NCI-H128 (cell line): ENCODE data around the gene ZNF135.

Source experiments
- DNase-seq: peaks from one replicate; lab custom pipeline; 2025; ENCODE audit not compliant: unreplicated experiment; lab: John Stamatoyannopoulos, UW

Gene ZNF135

DNA sequence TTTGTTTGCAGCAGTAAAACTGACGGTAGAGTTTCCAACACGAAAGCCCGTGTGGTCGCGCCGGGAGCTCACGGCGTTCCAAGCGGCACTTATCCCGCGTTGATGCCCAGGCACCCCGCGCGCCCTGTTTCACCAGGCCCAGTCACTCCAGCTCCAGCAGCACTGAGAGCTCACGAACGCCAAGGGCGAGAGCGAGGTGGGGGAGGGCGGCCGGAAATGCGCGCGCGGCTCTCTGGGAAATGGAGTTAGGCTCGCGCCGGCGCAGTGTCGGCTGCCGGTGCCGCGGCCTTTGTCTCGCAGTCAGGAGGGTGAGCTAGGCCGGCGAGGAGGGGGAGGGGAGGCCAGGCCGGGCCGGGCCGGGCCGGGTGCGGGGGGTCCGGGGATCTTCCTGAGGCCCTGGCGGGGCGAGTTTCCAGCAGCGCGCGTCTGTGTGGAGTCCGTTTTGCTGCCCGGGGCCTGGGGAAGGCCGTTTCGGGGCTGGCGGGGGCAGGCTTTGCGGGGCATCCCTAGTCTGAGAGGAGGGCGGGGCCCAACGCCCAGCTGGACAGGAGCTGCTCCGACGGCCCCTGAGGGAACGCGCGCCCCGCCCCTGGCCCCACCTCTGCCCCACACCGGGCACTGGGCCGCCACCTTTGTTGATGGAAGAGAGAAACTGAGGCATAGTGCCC is at the start of gene ZNF135:
TSS of gene ZNF135 (plus strand) at position 280 of the 668 bp plus-strand sequence. CDS start 721 bp downstream, outside the sequence.
- peak; percentile 69 for DNase-seq

DNA sequence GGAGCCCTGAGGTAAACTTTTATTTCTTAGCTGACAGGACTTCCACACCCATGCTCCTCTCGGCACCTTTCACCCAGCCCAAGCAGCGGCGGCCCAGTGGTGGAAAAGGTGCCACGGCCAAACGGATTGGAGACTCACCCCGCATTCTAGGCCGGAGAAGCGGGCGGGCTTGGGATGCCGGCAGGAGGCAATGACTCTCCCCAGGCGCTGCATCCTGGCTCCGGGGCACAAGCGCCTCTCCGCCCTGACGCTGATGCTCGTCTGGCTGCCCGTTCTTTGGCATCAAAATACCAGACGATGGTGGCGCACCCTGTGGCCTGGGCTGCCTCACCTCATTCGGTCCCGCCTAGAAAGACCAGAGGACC is 49.8 kb upstream of the ZNF135 start:
- no peak for DNase-seq

DNA sequence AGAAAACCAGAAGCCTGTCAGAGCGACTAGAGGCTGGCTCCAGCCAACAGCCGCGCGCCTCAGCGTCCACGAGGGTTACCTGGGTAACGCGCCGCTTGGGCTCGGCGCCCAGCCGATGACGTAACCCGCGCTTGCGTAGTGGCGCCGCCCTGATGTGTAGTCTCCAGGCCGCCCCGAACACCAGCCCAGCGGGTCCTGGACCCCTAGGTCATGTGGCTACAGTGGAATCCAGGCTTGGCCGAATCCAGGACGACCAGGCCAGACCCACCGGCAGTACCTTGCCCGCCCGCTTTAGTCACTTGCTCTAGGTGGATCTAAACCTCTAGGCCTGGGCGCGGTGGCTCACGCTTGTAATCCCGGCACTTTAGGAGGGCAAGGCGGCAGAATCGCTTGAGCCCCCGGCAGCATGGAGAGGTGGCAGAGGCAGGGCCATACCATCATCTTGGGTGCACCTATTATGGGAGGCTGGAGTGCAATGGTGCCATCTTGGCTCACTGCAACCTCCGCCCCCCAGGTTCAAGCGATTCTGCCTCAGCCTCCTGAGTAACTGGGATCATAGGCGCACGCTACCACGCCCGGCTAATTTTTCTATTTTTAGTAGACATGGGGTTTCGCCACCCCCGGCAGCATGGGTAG is 49.3 kb upstream of the ZNF135 start:
- peak; percentile 73 for DNase-seq

DNA sequence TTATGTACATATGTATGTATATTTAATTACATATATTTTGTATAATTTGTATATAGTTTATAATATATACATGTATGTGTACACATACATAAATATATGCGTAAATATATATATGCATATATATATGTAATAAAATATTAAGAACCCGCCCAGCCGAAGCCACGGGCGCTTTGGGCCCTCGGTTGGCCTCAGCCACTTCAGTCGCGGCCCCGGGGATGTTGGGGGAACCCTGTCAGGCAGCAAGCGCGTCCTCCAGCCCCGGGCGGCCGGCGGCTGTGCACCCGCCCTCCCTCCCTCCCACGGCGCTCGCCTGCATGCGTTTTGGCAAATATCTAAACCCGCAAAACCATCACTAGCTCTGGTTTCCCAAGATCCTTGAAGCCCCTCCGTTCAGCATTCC is 48.6 kb upstream of the ZNF135 start:
- DNase-seq = no peak

DNA sequence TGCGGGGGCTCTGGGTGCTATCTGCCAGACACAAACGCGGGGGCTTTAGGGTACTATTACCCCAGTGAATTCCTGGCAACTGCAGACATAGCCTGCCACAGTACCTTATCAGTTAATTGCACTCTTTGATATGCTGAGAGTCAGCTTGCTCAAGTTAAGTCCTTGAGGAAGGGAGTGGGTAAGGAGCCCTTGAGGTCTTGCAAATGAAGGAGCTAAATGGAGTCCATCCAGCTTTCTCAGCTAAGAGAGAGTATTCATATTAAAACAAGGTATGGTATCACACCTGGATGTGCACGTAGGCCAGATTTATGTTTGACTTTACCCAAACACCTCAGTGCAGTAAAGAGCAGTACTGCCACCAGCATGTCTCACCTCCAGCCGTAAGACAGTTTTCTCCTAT is 44.9 kb upstream of the ZNF135 start:
- DNase-seq = no peak

DNA sequence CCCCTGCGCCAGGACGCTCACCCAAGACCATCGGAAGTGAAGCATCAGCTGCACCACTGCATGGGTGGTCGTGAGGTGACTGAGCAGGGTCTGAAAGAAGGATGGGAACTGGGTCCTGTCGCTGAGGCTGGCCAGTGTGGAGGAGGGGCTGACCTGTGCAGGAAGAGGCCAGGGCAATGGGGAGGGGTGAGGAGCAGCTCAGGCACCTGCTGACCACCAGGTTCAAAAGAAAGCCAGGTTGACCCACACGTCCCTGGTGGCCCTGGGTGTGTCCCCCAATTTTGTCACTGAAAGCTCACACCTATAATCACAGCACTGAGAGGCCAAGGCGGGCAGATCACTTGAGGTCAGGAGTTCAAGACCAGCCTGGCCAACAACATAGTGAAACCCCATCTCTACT is 39.0 kb upstream of the ZNF135 start:
- no peak for DNase-seq

DNA sequence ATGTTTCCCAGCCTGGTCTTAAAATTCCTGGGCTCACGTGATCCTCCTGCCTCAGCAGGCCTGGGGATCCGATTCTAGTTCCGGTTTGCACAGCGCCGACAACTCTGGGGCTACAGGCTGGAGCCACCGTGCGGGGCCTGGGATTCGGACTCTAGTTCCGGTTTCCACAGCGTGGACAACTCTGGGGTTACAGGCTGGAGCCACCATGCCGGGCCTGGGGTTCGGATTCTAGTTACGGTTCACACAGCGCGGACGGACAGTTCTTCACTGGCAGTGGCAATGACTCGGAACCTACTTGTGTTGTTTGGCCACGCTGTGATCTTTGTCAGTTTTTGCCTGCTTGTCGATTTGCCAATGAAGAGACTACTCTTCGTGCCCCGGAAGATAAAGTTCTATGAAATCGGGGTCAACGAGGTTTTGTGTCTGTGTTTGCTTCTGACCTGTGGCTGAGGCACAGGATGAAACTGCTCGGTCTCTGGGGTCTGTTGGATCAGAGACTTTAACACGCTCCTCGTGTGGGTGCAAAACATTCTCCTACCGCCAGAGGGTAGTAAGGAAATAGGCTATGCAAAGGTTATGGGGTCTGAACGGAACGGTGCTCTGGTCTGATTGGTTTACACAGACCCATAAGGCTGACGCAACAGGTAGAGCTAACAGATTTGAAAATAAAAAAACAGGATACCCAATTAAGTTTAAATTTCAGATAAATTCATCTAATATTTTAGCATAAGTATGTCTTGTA is 37.4 kb upstream of the ZNF135 start:
- peak; percentile 16 for DNase-seq

DNA sequence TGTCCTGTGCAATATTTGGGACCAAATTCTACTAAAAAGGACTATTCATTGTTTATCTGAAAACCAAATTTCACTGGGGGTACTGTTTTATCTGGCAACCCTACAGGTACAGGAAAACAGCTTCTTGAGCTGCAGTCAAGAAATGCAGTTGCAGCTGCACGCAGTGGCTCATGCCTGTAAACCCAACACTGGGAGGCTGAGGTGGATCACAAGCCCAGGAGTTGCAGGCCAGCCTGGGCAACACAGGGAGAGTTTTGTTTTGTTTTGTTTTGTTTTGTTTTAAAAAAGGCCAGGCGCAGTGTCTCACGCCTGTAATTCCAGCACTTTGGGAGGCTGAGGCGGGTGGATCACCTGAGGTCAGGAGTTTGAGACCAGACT is 36.8 kb upstream of the ZNF135 start:
- no peak for DNase-seq

DNA sequence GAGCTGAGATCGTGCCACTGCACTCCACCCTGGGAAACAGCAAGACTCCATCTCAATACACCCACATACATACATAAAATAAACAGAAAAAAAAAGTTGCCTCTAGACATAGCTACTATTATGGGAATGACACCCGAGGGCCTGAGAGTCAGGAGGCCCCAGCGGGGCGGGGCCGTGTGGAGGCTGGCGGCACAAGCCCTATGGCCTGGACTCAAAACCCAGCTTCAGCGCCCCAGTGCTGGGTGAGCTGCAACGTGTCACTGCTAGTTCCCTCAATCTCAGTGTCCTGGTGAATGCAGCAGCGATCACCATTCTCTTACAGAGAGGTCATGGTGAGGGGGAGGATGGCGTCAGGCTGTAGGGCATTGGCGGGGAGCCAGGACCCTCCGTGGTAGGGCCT is 34.4 kb upstream of the ZNF135 start:
- no peak for DNase-seq

DNA sequence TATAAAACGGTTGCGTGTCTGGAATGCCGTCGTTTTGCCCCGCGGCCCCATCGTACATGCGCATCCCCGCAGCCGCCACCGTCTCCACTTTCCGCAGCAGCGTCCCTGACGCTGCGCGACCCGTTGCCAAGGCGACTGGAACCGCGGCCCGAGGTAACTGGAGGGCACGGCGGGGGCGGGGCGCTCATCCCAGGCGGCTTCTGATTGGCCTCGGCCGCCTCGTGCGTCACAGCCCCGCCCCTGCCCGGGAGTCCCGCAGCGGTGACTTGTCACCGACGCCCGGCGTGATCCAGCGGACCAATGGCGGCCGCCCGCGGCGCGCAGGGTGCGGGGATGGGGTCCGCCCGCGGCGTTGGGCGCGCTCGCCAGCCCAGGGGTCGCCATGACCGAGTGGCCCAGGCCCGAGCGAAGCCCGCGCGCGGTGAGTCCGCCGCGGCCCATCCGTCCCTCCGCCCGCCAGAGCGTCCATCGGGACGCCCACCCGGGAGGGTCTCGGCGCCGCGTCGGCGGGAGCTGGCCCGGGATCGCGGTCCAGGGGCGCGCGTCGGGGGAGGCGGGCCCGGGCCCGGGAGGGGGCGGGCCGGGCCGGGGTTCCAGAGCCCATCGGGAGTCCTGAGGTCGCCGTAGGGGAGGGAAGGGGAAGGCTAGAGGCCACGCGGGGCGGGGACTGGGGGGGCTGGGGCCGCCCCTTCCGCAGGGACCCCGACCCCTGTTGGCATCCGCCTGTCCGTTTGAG is 25.2 kb upstream of the ZNF135 start, which contains the start of gene ZSCAN1:
TSS of gene ZSCAN1 (plus strand) at position 285 of the 736 bp plus-strand sequence. CDS start 3,812 bp downstream, outside the sequence.
- DNase-seq = no peak

DNA sequence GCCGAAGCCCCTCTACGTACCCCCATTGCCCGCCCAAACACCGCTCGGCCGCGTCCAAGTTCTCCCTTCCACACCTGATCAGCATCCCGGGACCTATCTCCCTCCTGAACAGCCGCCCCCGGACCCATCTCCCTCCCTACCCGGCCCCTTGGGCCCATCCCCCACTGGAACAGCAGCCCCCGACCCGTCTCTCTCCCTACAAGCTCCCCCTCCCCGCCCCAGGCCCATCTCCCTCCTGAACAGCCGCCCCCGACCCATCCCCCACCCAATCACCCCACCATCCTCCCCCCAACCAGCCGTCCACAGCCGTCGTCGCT is 24.6 kb upstream of the ZNF135 start:
- DNase-seq = no peak

DNA sequence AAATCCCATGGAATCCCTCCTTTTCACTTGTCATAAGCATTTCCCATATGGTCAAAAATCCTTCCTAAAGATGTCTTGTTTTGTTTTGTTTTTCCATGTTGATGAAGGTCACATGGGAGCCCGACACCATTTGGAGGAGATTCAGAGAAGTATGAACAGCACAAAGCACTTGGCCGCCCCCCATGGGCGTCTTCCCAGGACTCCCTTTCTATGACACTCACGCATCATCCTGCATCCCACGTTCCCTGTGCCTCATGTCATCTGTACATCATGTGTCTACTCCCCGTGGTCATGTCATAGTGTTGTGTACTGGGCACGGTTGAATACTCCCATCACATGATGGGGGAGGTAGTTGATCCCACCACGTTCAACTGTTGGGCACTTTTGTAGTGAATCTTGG is 23.2 kb upstream of the ZNF135 start:
- no peak for DNase-seq

DNA sequence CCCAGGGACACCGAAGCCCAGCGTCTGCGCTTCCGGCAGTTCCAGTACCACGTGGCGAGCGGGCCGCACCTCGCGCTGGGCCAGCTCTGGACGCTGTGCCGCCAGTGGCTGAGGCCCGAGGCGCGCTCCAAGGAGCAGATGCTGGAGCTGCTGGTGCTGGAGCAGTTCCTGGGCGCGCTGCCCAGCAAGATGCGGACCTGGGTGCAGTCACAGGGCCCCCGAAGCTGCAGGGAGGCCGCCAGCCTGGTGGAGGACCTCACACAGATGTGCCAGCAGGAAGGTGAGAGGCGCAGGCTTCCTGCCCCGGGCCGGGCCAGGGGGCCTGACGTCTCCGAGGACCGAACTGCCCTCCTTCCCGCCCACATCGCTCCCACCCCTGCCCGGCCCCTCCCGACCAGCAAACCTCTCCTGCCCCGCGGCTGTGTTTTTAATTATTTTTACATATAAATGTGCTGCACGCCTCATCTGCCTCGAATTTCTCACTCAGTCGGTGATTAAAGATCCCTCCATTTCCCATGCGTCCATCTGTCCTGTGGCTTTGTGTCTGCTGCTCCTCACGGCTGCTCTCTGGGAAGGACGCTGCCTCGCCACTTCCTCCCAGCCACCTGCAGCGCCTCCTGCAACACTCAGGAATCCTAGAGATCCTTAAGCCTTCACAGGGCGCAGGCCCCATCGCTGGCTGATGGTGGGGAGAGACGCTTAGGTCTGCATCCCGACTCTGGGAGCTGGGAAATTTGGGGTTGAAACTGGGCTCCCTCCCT is 21.0 kb upstream of the ZNF135 start:
- no peak for DNase-seq

DNA sequence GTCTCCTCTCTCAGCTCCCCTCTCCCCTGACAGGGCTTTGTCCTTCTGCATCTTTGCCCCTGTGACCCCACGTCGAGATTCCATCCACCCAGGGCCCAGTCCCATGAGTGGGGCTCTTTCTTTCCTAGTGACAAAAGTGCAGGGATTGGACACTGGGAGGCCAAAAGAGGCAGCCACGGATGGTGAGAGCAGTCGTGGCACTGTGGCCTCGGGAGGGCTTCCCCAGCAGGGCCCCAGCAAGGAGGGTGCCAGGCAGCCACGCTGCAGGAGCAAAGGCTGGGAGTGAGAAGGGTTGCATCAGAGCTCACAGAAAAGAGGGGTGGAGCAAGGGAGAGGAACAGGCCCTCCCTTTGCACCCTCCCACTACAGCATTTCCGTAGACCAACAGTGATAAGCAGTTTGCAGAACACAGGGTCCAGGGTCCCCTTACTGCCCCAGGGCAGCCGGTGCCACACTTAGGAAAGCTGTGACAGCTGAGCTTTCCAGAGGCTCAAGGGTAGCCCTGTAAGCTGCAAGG is 20.3 kb upstream of the ZNF135 start:
- no peak for DNase-seq

DNA sequence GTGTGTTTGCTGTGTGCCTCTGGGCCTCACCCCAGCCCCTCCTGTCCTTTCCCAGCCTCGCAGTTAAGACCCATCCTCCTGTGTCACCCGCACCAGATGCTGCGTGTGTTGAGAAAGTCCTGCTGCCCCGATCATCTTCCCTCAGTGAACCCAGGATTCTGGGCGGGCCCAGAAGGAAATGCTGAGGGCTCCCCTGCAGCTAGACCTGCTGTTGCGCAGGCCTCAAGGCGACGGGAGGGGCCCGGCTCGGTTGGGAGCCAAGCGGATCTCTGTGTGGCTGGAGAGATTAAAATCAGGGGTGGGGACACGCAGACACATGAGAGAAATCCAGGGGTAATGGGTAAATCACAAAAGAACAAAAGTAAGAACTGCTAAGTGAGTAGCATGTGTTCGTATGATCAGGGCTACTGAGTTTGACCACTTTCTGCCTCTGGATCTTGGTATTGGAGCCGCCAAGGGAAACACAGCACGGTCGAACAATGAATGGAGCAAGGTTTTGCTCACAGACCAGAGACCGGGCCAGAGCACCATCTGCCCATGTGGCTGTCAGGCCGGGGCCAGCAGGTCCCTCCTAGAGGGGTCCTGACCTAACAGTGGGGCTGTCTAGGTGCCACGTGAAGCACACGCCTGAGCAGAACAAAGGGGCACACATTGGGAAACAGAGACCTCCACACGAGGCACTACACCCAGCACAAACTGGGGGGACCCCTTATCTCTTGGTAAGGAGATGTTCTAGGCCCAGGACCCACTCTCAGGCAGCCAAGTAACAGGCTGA is 18.1 kb upstream of the ZNF135 start:
- DNase-seq = no peak

DNA sequence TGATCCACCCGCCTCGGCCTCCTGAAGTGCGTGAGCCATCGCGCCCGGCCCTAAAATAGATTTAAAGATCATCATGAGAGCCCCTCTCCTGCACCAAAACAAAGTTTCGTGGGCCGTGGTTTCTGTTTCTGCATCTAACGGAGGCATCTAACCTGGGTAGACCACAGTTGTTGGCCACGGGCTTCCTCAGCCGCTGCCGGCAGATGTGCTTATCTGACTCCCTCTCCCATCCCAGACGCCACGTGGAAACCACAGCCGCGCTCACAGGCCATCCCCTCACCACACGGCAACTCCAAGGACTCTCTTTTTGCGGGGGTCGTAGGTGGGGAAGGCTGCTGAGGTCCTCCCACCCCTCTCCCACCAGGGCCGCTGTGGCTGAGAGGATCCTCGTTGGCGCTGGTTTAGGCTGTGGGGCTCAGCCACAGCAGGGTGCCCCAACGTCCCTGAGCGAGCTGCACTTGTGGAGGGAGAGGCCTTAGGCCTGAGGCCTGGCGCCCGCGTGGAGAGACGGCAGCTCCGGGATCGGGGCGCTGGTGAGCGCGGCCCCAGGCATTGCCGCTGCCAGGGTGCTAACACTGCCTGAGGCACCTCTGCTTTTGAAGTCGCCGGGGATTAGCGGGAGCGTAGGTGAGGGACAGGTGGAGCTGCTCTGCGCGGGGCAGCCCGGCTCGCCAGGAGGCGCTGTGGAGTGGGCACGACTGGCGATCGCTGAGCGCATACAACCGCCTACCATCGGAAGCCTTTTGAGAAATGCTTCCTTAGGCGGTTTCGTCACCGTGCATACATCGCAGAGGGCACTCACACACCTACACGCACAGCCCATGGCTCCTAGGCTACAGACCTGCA is 16.4 kb upstream of the ZNF135 start:
- no peak for DNase-seq

DNA sequence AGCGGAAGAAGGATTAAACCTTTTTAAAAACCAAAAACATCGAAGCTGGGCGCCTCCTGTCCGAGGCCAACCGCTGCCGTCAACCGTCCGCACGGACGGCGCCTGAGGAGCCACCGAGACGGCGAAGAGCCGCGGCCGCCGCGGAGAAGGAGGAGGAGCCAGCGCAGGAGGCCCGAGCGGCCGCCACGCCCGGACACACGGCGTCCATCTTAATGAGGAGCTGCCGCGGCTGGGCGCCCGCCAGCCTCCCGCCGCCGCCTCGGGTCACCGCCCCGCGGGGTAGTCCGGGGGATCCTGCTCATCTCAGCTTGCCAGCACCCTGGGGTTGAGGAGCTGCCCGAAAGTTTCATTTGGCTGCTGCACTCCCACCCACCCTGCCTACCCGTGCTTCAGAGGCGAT is 14.7 kb upstream of the ZNF135 start:
- DNase-seq = no peak

DNA sequence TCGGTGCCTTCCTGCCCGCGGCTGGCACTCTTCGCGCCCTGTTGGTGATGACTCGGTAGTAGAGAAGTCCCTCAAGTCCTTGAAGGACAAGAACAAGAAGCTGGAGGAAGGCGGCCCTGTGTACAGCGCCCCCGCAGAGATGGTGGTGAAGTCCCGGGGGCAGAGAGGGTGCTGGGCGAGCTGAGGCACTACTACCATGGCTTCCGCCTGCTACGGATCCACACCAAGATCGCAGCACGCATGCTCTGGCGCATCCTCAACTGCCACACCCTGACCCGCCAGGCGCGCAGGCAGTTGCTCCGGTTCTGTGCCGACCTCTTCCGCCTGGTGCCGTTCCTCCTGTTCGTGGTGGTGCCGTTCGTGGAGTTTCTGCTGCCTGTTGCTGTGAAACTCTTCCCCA is 14.2 kb upstream of the ZNF135 start:
- DNase-seq = no peak

DNA sequence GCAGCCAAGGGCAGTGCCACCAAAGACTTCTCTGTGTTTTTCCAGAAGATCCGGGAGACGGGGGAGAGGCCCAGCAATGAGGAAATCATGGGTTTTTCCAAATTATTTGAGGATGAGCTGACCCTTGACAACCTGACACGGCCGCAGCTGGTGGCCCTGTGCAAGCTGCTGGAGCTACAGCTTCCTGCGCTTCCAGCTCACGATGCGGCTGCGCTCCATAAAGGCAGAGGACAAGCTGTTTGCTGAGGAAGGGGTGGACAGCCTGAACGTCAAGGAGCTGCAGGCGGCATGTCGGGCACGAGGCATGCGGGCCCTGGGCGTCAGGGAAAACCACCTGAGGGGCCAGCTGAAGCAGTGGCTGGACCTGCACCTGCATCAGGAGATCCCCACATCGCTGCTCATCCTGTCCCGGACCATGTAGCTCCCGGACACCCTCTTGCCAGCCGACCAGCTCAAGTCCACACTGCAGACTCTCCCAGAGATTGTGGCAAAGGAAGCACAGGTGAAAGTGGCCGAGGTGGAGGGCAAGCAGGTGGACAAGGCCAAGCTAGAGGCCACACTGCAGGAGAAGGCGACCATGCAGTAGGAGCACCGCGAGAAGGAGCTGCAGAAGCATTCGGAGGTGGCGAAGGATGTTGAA is 13.6 kb upstream of the ZNF135 start:
- no peak for DNase-seq
